Endothelial cell of umbilical vein (primary cell): Measurements from ENCODE around the gene TOP1.

Experiments
- MAX ChIP-seq: IDR thresholded peaks from 2 replicates; pipeline ENCODE4 v1.6.1; 2011; ENCODE audit not compliant: insufficient read depth, insufficient read length
- TF ChIP-seq, protein P1 (sequence below), 2 donors: IDR thresholded peaks; 1 replicate in 1 of 2; 2 replicates in 1 of 2; pipeline ENCODE4 v1.5.1; 2011; ENCODE audit warnings: low read length in 2 of 2, mild to moderate bottlenecking in 2 of 2, moderate library complexity in 2 of 2, control low read depth in 1 of 2, inconsistent platforms in 1 of 2, low read depth in 1 of 2; ENCODE audit not compliant: insufficient read depth in 1 of 2; ENCODE audit errors: extremely low read depth in 1 of 2

- TF ChIP-seq, protein P1, sequence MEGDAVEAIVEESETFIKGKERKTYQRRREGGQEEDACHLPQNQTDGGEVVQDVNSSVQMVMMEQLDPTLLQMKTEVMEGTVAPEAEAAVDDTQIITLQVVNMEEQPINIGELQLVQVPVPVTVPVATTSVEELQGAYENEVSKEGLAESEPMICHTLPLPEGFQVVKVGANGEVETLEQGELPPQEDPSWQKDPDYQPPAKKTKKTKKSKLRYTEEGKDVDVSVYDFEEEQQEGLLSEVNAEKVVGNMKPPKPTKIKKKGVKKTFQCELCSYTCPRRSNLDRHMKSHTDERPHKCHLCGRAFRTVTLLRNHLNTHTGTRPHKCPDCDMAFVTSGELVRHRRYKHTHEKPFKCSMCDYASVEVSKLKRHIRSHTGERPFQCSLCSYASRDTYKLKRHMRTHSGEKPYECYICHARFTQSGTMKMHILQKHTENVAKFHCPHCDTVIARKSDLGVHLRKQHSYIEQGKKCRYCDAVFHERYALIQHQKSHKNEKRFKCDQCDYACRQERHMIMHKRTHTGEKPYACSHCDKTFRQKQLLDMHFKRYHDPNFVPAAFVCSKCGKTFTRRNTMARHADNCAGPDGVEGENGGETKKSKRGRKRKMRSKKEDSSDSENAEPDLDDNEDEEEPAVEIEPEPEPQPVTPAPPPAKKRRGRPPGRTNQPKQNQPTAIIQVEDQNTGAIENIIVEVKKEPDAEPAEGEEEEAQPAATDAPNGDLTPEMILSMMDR (IDR thresholded peaks at IDR 0.05; ENCODE audit: extremely low read depth in 1 of 2, insufficient read depth in 1 of 2, low read depth in 1 of 2, low read length in 2 of 2): no peak
- no peak for TF ChIP-seq MAX
These were observed 65.9 kb downstream of the TOP1 start for GRCh38 chr20:41094353-41095055.
